MM.1S (cell line): ENCODE measurements around the gene ABCA1.

Experiments
- DNase-seq: peaks from one replicate; pipeline ENCODE4 v3.0.0-alpha.2; 2015
- H2AFZ ChIP-seq: fragments of 300-600 bp; sonication (generic); 2 replicates; pipeline ENCODE4 v1.6.0; 2016; ENCODE audit warnings: antibody characterized with exemption, low read length
- H3F3A ChIP-seq: fragments of 300-600 bp; sonication (generic); 2 replicates; pipeline ENCODE4 v1.6.1; 2016; ENCODE audit warnings: mild to moderate bottlenecking, antibody characterized with exemption, low read length, moderate library complexity, mixed read lengths; ENCODE audit not compliant: insufficient read depth
- H3K27ac ChIP-seq: fragments of 300-600 bp; sonication (generic); 2 replicates; pipeline ENCODE4 v1.5.1; 2016; ENCODE audit warnings: mild to moderate bottlenecking, low read length
- H3K27me3 ChIP-seq: fragments of 300-600 bp; sonication (generic); replicated peaks from 2 replicates; pipeline ENCODE4 v1.6.0; 2016; ENCODE audit warnings: low read length; ENCODE audit not compliant: insufficient read depth
- H3K36me3 ChIP-seq: fragments of 300-600 bp; sonication (generic); replicated peaks from 2 replicates; pipeline ENCODE4 v1.6.1; 2016; ENCODE audit warnings: mild to moderate bottlenecking, low read length, mixed read lengths; ENCODE audit not compliant: insufficient read depth
- H3K4me1 ChIP-seq: fragments of 300-600 bp; sonication (generic); 2 replicates; pipeline ENCODE4 v1.6.1; 2016; ENCODE audit warnings: low read length, mixed read lengths
- H3K4me2 ChIP-seq: fragments of 300-600 bp; sonication (generic); 2 replicates; pipeline ENCODE4 v1.6.0; 2016; ENCODE audit warnings: low read depth, low read length
- H3K4me3 ChIP-seq: fragments of 300-600 bp; sonication (generic); 2 replicates; pipeline ENCODE4 v1.5.1; 2016; ENCODE audit warnings: low read length, mixed read lengths
- H3K79me2 ChIP-seq: fragments of 300-600 bp; sonication (generic); 2 replicates; pipeline ENCODE4 v1.6.1; 2016; ENCODE audit warnings: mixed run types, low read length, mixed read lengths
- H3K9ac ChIP-seq: fragments of 300-600 bp; sonication (generic); 2 replicates; pipeline ENCODE4 v1.6.1; 2016; ENCODE audit warnings: low read length, mixed read lengths
- H3K9me2 ChIP-seq: fragments of 300-600 bp; sonication (generic); replicated peaks from 2 replicates; pipeline ENCODE4 v1.6.1; 2016; ENCODE audit warnings: mild to moderate bottlenecking, low read length, mixed read lengths; ENCODE audit not compliant: insufficient read depth
- H3K9me3 ChIP-seq: fragments of 300-600 bp; sonication (generic); replicated peaks from 2 replicates; pipeline ENCODE4 v1.6.1; 2016; ENCODE audit warnings: mild to moderate bottlenecking, low read length, mixed read lengths; ENCODE audit not compliant: insufficient read depth
- H4K20me1 ChIP-seq: fragments of 300-600 bp; sonication (generic); 2 replicates; pipeline ENCODE4 v1.6.1; 2016; ENCODE audit warnings: mild to moderate bottlenecking, low read length, moderate library complexity, mixed read lengths; ENCODE audit not compliant: insufficient read depth
- CTCF ChIP-seq: fragments of 300-600 bp; sonication (generic); IDR thresholded peaks from 2 replicates; pipeline ENCODE4 v1.5.1; 2016; ENCODE audit warnings: antibody characterized with exemption, low read length, mixed read lengths
- EZH2 ChIP-seq: fragments of 300-600 bp; sonication (generic); optimal IDR thresholded peaks from 2 replicates; pipeline ENCODE3; 2017; ENCODE audit warnings: low read depth, mild to moderate bottlenecking, antibody characterized with exemption, low read length, mixed read lengths
- EZH2phosphoT487 ChIP-seq: fragments of 300-600 bp; sonication (generic); IDR thresholded peaks from 2 replicates; pipeline ENCODE4 v1.6.1; 2018; ENCODE audit warnings: antibody characterized with exemption, low read length

Gene ABCA1

GRCh38 chr9:104786293-104786692, 141.7 kb downstream of the ABCA1 start:
- Histone ChIP-seq H3F3A (no peaks in the 10 kb centered on the region; the same call in none of the 2 replicates), H2AFZ (no peak overlapping the region), H3K9me3 (no peaks in the 10 kb centered on the region), H3K79me2 (no peaks in the 10 kb centered on the region), H3K27ac (no peak overlapping the region), H3K9me2 (no peaks in the 10 kb centered on the region), H3K9ac (no peak overlapping the region), H3K4me3 (no peak overlapping the region), H3K4me1 (peaks cover 11% of the 10 kb centered on the region; the same call in 1 of the 2 replicates), H3K4me2 (no peak overlapping the region), H3K36me3 (no peaks in the 10 kb centered on the region), H3K27me3 (no peaks in the 10 kb centered on the region), H4K20me1 (no peaks in the 10 kb centered on the region)
- DNase-seq: no peak
- TF ChIP-seq CTCF (no peak), EZH2phosphoT487 (no peak), EZH2 (no peak)

- DNase-seq: peak; percentile 39
- H3K4me3 ChIP-seq: no peak overlapping the region
- no peaks in the 10 kb centered on the region for H3K79me2 ChIP-seq
- H3K27ac ChIP-seq: no peak overlapping the region; the same call in 1 of the 2 replicates
- no peaks in the 10 kb centered on the region for H3K9me3 ChIP-seq
- no peaks in the 10 kb centered on the region for H3K36me3 ChIP-seq
- no peaks in the 10 kb centered on the region; the same call in none of the 2 replicates for H3F3A ChIP-seq
- no peaks in the 10 kb centered on the region for H3K9me2 ChIP-seq
- peaks cover 11% of the 10 kb centered on the region; the same call in 1 of the 2 replicates for H3K4me1 ChIP-seq
- H3K4me2 ChIP-seq: peak overlapping the region; percentile 39
- no peaks in the 10 kb centered on the region for H3K27me3 ChIP-seq
- H3K9ac ChIP-seq: no peak overlapping the region
- TF ChIP-seq EZH2phosphoT487 (no peak), EZH2 (no peak), CTCF (no peak)
- H4K20me1 ChIP-seq: no peaks in the 10 kb centered on the region
- no peak overlapping the region for H2AFZ ChIP-seq
These were observed 143.9 kb downstream of the ABCA1 start for GRCh38 chr9:104784098-104784497.

- Histone ChIP-seq H3K9ac (no peak overlapping the region), H3K4me3 (no peak overlapping the region), H3K4me2 (peak overlapping the region; percentile 39; the same call in 1 of the 2 replicates), H4K20me1 (no peaks in the 10 kb centered on the region), H2AFZ (no peak overlapping the region), H3F3A (no peaks in the 10 kb centered on the region; the same call in none of the 2 replicates), H3K27ac (no peak overlapping the region), H3K36me3 (no peaks in the 10 kb centered on the region), H3K9me3 (no peaks in the 10 kb centered on the region), H3K27me3 (no peaks in the 10 kb centered on the region), H3K79me2 (no peaks in the 10 kb centered on the region), H3K4me1 (peaks cover 11% of the 10 kb centered on the region; the same call in 1 of the 2 replicates), H3K9me2 (no peaks in the 10 kb centered on the region)
- no peak for DNase-seq
- TF ChIP-seq EZH2 (no peak), EZH2phosphoT487 (no peak), CTCF (no peak)
These were observed 144.4 kb downstream of the ABCA1 start for GRCh38 chr9:104783588-104783987.
